ENCODE data around the gene INPP5A. TPM values are rescaled to one million over a fixed set of nuclear protein-coding genes. Genes with fewer than 3 reads are reported as not detected.

Gene INPP5A
- total and polyA plus RNA-seq, 2 of the 13 experiments (the other 11 are each of a cell fraction or from before 2014, with no cell fraction given), result 17.5 to 37.9 TPM

DNA sequence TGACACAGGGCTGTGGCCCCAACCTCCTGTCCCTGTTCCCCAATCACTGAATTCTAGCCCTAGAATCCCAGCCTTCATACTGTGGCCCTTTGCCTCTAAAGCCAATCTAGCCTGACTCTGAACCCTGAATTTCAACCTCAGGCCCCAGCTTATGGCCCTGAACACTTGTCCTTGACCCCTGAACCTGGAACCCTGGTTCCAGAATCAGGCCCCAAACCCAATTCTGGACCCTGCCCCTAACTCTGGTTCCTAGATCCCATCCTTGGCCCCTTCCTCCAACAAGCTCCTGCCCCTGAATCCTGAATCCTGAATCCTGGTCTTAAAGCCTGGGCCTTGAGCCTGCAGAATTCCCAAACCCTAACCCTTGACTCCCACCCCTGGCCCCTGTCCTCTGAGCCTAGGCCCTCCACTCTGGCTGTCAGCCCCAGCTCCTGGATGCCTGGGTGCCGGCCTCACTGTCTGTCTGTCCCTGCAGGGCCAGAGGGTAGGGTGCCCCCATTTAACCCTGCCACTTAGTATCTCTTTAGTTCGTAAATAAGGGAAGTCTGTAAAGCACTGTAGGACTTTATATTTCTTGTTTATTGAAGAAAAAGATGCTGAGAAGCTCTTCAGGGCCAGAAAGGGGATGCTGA, 1.3 kb downstream of the INPP5A start:
- TSS peak; percentile 60 for BruUV-seq (replicated peaks)
- H3K4me3 ChIP-seq (replicated peaks in 1 of 3; ENCODE audit: insufficient read depth in 1 of 3, low read depth in 2 of 3, low read length in 3 of 3), result peak overlapping the region; percentile 68 to 85 (median 83)
- POLR2A ChIA-PET, result interaction anchor here (4.6 kb wide), 1 partner anchor 21 kb away, joined by 24 read pairs; no protein-coding TSS in a partner anchor
- intact Hi-C loops (cut with micrococcal nuclease; ENCODE audit: unreplicated experiment) (loop anchor here (5.0 kb wide), 1 partner anchor 38 kb away; no protein-coding TSS in a partner anchor), in situ Hi-C loops (cut with HindIII; ENCODE audit: extremely low pct_ligation_motif_present, low pct_unique_long_range_greater_than_20kb) (loop anchor here (5.0 kb wide), 1 partner anchor 82 kb away; no protein-coding TSS in a partner anchor)
- peak overlapping the region; percentile 93 for H3K4me2 ChIP-seq (ENCODE audit: low read depth, low read length)
- no peaks in the 10 kb centered on the region for H3K36me3 ChIP-seq (replicated peaks in 1 of 2; ENCODE audit: control insufficient read depth in 1 of 2, insufficient read depth in 2 of 2, low read length in 2 of 2)
- H3K9ac ChIP-seq (ENCODE audit: insufficient read depth, low read depth, low read length), result peak overlapping the region; percentile 86
- WGBS (ENCODE audit: low lambda C conversion rate), result 69% methylated on average over 2 of the region's 2 CpGs
- H3K27me3 ChIP-seq (ENCODE audit: control insufficient read depth in 1 of 2, insufficient read depth in 2 of 2, low read length in 2 of 2), result no peaks in the 10 kb centered on the region
- H3K79me2 ChIP-seq (ENCODE audit: insufficient read depth, low read length), result peaks cover 40% of the 10 kb centered on the region
- CTCF ChIA-PET (ENCODE audit: low intra/inter-chr PET ratio, low total read pairs), result no interaction called here
- H3K27ac ChIP-seq (ENCODE audit: extremely low read length, insufficient read depth, low read length), result peak overlapping the region; percentile 46
- FAIRE-seq (no peak), ATAC-seq (no peak), DNase-seq (ENCODE audit: low spot score) (no peak)
- H3K4me1 ChIP-seq (ENCODE audit: insufficient read depth, low read length), result peaks cover 64% of the 10 kb centered on the region
- H4K20me1 ChIP-seq (ENCODE audit: insufficient read depth, low read length), result no peaks in the 10 kb centered on the region
- no peaks in the 10 kb centered on the region for H3K9me3 ChIP-seq (ENCODE audit: low read length)
- no peak overlapping the region for H2AFZ ChIP-seq (ENCODE audit: low read length)
- no peak for TF ChIP-seq ATRX (CRISPR knock-in tag; IDR thresholded peaks at IDR 0.05; ENCODE audit: borderline replicate concordance)
- TF ChIP-seq ZNF354B (CRISPR knock-in tag; IDR thresholded peaks at IDR 0.05), result no peak
- no peak for TF ChIP-seq ZBTB1 (CRISPR knock-in tag; IDR thresholded peaks at IDR 0.05; ENCODE audit: borderline replicate concordance)
- no peak for TF ChIP-seq TAF1 (CRISPR knock-in tag; IDR thresholded peaks at IDR 0.05)
- peak; percentile 33; the same call in 1 of the 2 replicates for TF ChIP-seq ZFX (CRISPR knock-in tag; IDR thresholded peaks at IDR 0.05; ENCODE audit: low read depth)
- no peak for TF ChIP-seq GTF2F1 (IDR thresholded peaks at IDR 0.05; ENCODE audit: low read length)
- TF ChIP-seq ZNF790 (CRISPR knock-in tag; IDR thresholded peaks at IDR 0.05; ENCODE audit: borderline replicate concordance), result no peak
- no peak for TF ChIP-seq MTA1 (CRISPR knock-in tag; IDR thresholded peaks at IDR 0.05; ENCODE audit: borderline replicate concordance)
- TF ChIP-seq NBN (conservative IDR thresholded peaks at IDR 0.05), result no peak
- TF ChIP-seq ZNF766 (CRISPR knock-in tag; IDR thresholded peaks at IDR 0.05; ENCODE audit: borderline replicate concordance), result no peak
- 0 out of 2 replicates have a peak, but pooled peaks have one; percentile 24 for TF ChIP-seq DPF2 (CRISPR knock-in tag; IDR thresholded peaks at IDR 0.05; ENCODE audit: borderline replicate concordance, low read depth)
- TF ChIP-seq CHCHD3 (CRISPR knock-in tag; IDR thresholded peaks at IDR 0.05), result no peak
- TF ChIP-seq, protein P1, sequence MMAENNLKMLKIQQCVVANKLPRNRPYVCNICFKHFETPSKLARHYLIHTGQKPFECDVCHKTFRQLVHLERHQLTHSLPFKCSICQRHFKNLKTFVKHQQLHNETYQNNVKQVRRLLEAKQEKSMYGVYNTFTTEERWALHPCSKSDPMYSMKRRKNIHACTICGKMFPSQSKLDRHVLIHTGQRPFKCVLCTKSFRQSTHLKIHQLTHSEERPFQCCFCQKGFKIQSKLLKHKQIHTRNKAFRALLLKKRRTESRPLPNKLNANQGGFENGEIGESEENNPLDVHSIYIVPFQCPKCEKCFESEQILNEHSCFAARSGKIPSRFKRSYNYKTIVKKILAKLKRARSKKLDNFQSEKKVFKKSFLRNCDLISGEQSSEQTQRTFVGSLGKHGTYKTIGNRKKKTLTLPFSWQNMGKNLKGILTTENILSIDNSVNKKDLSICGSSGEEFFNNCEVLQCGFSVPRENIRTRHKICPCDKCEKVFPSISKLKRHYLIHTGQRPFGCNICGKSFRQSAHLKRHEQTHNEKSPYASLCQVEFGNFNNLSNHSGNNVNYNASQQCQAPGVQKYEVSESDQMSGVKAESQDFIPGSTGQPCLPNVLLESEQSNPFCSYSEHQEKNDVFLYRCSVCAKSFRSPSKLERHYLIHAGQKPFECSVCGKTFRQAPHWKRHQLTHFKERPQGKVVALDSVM (CRISPR knock-in tag; IDR thresholded peaks at IDR 0.05), result no peak
- no peak for TF ChIP-seq SRSF4 (IDR thresholded peaks at IDR 0.05; ENCODE audit: low read depth, low read length, poor library complexity, severe bottlenecking)
- no peak for TF ChIP-seq BORCS8-MEF2B (CRISPR knock-in tag; IDR thresholded peaks at IDR 0.05)
- no peak for TF ChIP-seq NFE2L1 (CRISPR knock-in tag; IDR thresholded peaks at IDR 0.05; ENCODE audit: borderline replicate concordance)
- TF ChIP-seq AKNA (CRISPR knock-in tag; IDR thresholded peaks at IDR 0.05; ENCODE audit: borderline replicate concordance), result no peak

Data from HepG2 (cell line).